OCI-LY3 (cell line): ENCODE data around the gene SKAP2.

Source experiments
- EZH2phosphoT487 ChIP-seq: fragments of 200-600 bp; shearing (Covaris generic); IDR thresholded peaks from 2 replicates; pipeline ENCODE4 v1.6.1; 2018; ENCODE audit warnings: antibody characterized with exemption, mixed run types, low read depth
- TF ChIP-seq, protein P1 (sequence below): fragments of 200-600, 300-600 bp; sonication (generic); IDR thresholded peaks from 2 replicates; pipeline ENCODE4 v1.5.1; 2014; ENCODE audit warnings: antibody characterized with exemption, low read length, low read depth

DNA sequence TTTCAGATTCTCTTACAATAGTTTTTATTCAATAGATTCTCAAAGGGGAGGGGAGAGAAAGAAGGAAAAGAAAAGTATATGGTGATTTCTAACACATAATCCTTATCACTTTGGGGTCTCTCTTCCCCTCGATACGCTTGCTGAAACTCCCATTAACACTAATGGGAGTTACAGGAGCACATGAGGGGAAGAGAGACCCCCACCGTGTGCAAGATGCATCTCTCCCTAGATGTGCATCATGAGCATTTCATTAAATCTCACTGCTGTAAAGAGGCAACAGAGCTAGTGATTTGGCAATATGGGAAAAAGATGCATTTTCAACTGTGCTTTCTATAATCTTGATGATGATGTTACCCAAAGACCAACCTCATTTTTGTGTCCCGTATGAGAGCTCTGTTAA is 177.4 kb downstream of the SKAP2 start:
- TF ChIP-seq, protein P1, sequence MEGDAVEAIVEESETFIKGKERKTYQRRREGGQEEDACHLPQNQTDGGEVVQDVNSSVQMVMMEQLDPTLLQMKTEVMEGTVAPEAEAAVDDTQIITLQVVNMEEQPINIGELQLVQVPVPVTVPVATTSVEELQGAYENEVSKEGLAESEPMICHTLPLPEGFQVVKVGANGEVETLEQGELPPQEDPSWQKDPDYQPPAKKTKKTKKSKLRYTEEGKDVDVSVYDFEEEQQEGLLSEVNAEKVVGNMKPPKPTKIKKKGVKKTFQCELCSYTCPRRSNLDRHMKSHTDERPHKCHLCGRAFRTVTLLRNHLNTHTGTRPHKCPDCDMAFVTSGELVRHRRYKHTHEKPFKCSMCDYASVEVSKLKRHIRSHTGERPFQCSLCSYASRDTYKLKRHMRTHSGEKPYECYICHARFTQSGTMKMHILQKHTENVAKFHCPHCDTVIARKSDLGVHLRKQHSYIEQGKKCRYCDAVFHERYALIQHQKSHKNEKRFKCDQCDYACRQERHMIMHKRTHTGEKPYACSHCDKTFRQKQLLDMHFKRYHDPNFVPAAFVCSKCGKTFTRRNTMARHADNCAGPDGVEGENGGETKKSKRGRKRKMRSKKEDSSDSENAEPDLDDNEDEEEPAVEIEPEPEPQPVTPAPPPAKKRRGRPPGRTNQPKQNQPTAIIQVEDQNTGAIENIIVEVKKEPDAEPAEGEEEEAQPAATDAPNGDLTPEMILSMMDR: no peak
- no peak for TF ChIP-seq EZH2phosphoT487
